NCI-H1694 treated with DMSO at 0.1 percent for 48 hours (cell line): ENCODE results near the gene FAM120B.

ENCODE experiments used
- DNase-seq: peaks from one replicate; lab custom pipeline; 2025; lab: John Stamatoyannopoulos, UW

Gene FAM120B

DNA sequence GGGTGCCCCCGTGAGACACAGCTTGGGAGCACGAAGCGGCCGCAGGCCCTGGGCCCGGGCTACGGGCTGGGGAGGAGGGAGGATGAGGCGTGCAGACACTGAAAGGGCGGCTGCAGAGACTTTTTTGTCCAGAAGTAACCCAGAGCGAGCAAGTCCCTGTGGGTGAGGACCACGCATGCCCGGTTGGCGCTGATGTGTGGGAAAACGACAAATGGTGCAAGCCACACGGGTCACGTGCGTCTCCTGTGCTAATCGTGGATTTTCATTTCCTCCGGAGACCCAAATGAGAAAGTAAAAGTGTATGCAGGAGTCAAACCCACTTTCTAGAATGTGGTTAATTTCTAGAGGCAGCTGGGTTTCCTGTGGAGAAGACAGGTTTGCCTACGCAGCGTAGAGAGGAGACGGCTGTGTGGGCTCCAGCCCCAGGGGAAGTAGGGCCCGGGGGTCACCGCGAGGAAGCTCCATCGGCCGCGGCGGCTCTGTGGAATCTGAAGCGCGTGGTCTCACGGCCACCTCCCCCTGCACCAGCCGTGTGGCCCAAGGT, 34.7 kb upstream of the FAM120B start:
- DNase-seq = no peak

GRCh38 chr6:170272341-170273065, 34.1 kb upstream of the FAM120B start:
- no peak for DNase-seq

- no peak for DNase-seq
Observed at GRCh38 chr6:170273191-170273590, 33.4 kb upstream of the FAM120B start.

DNA sequence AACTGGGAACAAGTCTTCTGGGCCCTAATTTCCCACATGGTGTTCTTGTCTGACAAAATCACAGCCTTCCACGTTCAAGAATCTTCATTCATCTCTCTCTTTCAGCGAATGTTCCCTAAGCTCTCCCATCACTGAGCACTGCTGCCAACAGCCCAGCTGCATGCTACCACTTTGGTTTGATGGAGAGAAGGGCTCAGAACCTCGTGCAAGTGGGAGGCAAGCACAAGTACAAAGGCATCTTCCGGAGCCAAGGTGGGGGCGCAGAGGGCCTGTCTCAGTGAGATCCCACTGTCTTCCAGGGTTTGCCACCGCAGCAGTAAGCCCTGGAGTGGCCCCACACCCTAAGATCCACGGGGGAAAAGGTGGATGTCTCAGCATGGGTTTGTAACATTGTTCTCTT, 32.9 kb upstream of the FAM120B start:
- DNase-seq = no peak

DNA sequence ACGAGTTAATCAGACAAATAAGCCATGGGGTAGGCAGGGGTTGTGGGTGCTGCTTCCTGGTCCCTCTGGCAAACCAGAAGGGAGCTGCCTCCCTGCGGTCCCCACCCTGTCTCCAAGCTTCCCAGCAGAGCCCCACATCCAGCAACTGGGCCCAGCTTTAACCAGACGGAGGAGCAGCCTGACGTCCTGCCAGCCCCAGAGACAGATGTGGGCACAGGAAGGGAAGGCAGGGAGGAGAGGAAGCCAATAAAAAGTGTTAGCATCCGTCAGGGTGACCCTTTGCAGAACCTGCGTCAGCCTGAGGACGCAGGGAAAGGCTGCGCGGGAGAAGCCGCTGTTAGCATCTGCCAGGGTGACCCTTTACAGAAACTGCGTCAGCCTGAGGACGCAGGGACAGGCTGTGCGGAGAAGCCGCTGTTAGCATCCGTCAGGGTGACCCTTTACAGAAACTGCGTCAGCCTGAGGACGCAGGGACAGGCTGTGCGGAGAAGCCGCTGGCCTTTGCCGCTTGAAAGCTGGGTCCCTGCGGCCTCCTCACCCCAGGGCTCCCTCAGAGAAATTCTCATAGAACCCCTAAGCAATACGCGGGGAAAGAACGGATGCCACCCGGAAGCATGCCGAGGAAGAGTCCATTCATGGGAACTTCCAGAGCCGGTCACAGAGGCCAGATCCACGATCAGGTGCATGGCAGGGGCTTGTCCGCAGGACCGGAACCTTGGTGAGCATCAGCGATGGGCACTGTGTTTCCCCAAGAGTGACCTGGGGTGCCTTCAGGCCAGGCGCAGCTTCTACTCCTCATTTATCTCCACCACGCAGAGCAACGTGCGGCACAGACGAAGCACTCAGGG, 31.6 kb upstream of the FAM120B start:
- DNase-seq = no peak

GRCh38 chr6:170276369-170277057, 30.0 kb upstream of the FAM120B start:
- DNase-seq = no peak

- DNase-seq = no peak
Observed at GRCh38 chr6:170277893-170278742, 28.4 kb upstream of the FAM120B start.

GRCh38 chr6:170278743-170279094, 27.8 kb upstream of the FAM120B start:
- DNase-seq = no peak

GRCh38 chr6:170279426-170279825, 27.1 kb upstream of the FAM120B start:
- no peak for DNase-seq

GRCh38 chr6:170279977-170280688, 26.4 kb upstream of the FAM120B start:
- DNase-seq = peak; percentile 28

DNA sequence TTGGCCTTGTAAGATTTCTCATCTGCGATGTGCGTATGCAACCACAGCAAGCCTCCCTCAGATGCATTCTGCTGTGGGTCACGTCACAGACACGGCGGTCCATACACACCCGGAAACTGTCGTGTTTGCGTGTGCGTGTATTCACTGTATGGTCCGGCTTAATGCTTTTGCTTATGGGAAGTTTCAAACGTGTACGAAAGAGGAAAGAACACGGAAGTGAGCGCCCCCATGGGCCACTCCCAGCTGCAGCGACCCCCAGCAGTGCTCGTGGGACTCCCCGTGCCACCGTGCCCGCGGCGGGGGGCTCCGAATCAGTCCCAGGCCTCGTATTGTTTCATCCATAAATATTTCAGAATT, 25.9 kb upstream of the FAM120B start:
- DNase-seq = no peak

GRCh38 chr6:170281331-170282292, 24.9 kb upstream of the FAM120B start:
- no peak for DNase-seq

GRCh38 chr6:170282512-170283158, 23.9 kb upstream of the FAM120B start:
- DNase-seq = no peak

GRCh38 chr6:170283212-170284081, 23.1 kb upstream of the FAM120B start:
- DNase-seq = no peak

DNA sequence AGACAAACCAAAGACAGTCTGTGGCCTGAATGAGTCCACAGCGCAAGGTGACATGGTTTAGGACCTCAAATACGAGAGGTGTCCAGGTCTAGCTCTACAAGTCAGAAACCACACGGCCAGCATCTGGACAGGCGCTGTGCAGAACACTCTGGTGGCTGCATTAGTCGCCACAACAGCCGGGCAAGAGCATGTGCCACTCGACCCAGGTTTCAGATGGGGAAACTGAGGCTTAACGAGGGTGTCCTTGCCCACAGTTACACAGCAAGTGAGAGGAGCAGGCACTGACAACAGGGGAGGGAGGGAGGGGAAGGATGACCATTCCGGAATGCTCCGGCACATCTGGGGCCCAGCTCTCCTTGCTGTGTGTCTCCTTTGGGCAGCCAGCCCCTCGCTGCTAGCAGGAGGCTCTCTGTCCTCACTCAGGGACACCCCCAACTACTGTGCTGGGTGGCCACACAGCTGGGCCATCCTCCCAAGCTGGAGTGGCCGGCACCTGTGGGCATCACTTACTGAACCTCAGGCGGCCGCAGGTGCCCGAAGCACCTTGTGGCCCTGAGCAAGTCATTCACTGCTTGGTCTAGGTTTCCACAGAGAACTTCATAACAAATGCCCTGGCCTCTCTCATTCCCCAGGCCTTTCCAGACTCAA, 22.3 kb upstream of the FAM120B start:
- no peak for DNase-seq

DNA sequence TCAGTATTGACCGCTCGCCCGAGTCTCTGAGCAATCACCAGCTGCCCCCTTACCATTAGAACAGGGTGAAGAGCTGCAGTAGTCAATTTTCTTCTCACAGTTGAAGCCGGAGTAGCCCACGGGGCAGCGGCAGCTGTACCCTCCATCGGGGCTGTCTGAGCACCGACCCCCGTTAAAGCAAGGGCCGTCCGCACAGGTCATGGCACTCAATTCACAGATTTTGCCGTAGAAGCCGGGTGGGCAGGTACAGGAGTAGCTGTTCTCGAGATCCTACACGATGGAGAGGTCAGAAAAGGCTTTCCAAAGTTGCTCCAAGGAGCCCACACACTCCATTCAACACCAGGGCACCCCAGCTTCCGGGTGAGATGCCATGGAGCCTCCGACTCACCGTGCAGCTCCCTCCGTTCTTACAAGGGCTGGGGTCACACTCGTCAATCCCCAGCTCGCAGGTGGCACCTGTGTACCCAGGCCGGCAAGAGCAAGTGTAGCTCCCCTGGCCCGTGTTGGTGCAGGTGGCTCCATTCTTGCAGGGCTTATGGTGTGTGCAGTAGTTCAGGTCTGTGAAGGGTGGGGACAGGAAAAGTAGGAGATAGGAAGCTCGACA, 21.6 kb upstream of the FAM120B start:
- DNase-seq = no peak

GRCh38 chr6:170285482-170285881, 21.1 kb upstream of the FAM120B start:
- DNase-seq = no peak
